GM12864 (cell line): ENCODE measurements around the gene DLGAP1.

Experiments used
- DNase-seq: peaks from one replicate; pipeline ENCODE4 v3.0.0-alpha.2; 2011; ENCODE audit warnings: low read depth
- H3K4me3 ChIP-seq: 2 replicates; pipeline ENCODE4 v1.5.1; 2011; ENCODE audit warnings: mild to moderate bottlenecking, low read depth, low read length, control low read depth
- TF ChIP-seq, protein P1 (sequence below): IDR thresholded peaks from 2 replicates; pipeline ENCODE4 v1.5.1; 2011; ENCODE audit warnings: low read depth, mild to moderate bottlenecking, moderate library complexity, low read length, control low read depth, inconsistent platforms; ENCODE audit errors: missing control alignments

DLGAP1 gene

DNA sequence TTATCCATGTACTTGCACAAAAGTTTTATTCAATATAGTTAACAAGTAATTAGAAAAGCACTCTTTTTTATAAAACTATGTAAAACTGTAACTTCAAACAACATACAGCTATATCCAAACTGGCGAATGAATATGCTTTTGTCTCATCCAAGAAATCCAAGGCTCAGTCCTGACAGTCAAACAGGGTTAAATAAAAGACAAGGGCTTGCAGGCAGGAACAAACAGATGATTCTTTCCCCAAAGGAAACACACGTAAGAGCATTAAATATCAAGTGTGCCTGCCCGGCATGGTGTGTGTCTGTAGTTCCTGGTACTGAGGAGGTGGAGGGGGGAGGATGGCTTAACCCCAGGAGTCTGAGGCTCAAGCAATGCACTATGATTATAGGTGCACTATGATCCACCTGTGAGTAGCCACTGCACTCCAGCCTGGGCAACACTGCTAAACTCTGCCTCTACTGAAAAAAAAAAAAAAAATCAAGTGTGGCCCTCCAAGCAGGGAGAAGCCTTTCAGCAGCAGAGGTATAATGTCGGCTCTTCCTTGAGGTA is 171.3 kb downstream of the DLGAP1 start:
- no peak overlapping the region for H3K4me3 ChIP-seq
- DNase-seq: no peak
- TF ChIP-seq, protein P1, sequence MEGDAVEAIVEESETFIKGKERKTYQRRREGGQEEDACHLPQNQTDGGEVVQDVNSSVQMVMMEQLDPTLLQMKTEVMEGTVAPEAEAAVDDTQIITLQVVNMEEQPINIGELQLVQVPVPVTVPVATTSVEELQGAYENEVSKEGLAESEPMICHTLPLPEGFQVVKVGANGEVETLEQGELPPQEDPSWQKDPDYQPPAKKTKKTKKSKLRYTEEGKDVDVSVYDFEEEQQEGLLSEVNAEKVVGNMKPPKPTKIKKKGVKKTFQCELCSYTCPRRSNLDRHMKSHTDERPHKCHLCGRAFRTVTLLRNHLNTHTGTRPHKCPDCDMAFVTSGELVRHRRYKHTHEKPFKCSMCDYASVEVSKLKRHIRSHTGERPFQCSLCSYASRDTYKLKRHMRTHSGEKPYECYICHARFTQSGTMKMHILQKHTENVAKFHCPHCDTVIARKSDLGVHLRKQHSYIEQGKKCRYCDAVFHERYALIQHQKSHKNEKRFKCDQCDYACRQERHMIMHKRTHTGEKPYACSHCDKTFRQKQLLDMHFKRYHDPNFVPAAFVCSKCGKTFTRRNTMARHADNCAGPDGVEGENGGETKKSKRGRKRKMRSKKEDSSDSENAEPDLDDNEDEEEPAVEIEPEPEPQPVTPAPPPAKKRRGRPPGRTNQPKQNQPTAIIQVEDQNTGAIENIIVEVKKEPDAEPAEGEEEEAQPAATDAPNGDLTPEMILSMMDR: no peak

DNA sequence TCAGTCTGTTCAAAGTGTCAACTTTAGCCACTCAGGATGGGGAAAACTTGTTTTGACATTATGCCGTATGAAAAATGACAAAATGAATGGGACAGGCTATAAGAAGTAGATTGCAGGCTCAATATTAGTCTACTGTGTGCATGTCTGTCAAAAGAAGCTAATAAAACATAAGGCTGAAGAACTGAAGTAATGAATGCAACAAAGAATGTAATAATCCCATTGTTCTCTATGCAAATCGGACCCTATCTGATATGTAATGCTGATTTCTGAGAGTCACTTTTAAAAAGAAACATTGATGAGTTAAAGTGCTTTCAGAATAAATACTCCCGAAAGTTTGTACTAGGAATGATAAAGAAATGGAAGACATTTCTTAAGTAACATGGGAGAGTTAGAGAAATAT is 172.2 kb downstream of the DLGAP1 start:
- no peak overlapping the region for H3K4me3 ChIP-seq
- TF ChIP-seq, protein P1: no peak
- DNase-seq: no peak

DNA sequence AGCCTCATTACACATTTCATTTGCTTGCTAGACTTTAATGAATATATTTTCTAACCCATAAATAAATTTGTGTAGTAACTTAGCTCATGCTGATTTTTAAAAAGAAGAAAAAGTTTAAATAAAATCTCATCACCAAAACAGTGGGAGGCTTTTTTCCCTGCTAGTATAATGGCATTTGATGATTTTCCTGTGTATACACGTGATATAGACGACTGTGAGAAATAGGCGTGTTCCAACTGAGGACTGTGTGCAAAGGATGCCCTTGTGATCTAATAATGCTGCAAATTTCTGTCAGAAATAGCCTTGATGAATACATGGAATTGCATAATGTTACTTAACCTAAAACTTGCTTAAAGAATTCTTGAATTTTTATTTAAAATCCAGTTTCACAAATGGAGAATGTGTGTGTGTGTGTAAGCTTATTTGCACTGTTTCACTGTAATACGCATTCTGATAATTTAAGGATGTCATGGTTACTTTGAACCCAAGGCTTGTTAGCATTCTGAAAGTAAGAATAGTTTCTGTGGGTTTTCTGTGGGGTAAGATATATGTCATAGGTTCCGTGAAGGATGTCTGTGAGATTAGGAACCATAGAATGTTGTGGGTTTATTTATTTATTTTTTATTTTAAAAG is 178.0 kb downstream of the DLGAP1 start:
- DNase-seq: no peak
- no peak overlapping the region for H3K4me3 ChIP-seq
- TF ChIP-seq, protein P1: no peak

DNA sequence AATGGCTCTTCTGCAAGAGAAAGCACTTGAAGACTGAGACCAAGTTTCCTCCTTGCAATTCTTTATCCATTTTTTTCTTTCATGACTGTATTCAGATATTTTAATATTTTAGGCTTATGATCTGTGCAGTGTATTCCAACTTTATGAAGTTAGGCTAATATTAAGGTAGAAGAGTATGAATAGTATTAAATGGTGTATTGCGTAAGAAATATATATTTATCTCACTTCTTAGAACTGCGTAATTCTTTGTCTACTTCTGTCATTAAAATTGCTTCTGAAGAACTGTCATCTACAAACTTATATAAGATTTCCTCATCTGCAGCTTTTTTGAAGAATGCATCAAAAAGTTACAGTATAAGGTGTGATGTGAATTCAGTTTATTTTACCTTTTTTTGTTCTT is 183.2 kb downstream of the DLGAP1 start:
- DNase-seq: no peak
- H3K4me3 ChIP-seq: no peak overlapping the region
- TF ChIP-seq, protein P1: no peak

DNA sequence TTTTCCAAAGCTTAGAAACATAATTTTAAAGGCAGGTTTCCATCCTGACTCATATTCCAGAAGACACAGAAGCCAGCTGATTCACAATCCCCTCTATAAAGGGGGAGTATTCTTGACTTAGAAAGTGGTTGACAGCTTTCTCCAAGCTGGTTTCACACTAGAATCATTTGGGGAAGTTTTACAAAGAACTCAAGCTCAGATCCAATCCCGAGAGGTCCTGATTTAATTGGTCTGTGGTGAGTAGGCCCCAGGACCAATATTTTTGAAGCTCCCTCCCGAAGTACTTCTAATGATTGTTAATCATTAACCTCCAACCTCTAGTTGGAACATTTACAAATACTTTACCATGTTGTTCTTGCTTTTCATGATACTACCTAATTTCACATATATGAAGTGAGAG is 184.1 kb downstream of the DLGAP1 start:
- no peak overlapping the region for H3K4me3 ChIP-seq
- TF ChIP-seq, protein P1: no peak
- DNase-seq: no peak

GRCh38 chr18:4270016-4270415 is 185.1 kb downstream of the DLGAP1 start:
- DNase-seq: no peak
- TF ChIP-seq, protein P1: no peak
- H3K4me3 ChIP-seq: no peak overlapping the region

- no peak overlapping the region for H3K4me3 ChIP-seq
- no peak for DNase-seq
Measured at GRCh38 chr18:4267641-4268040, 187.5 kb downstream of the DLGAP1 start.

More at GRCh38 chr18:4267641-4268040, 187.5 kb downstream of the DLGAP1 start:
- TF ChIP-seq, protein P1: no peak
